ENCODE results near the gene NPIPB12. TPM values are rescaled to one million over a fixed set of nuclear protein-coding genes. Genes with fewer than 3 reads are reported as not detected.
"Not testable (repeated sequence)": the region's sequence is repeated elsewhere in the genome, so short reads cannot be mapped to it uniquely, and the experiment has no call there.

NPIPB12 gene
- total RNA-seq, 2 donors from 2014 or later = 16.5 to 47.2 TPM

- DNase-seq; H3K36me3 ChIP-seq (replicated peaks in 1 of 2; ENCODE audit: insufficient read depth in 1 of 2, low read depth in 2 of 2); H3K27ac ChIP-seq; H3K4me1 ChIP-seq; H3K4me3 ChIP-seq; intact Hi-C loops (cut with DNase I); H3K9me3 ChIP-seq; H3K27me3 ChIP-seq: not testable (repeated sequence)
- WGBS, 2 donors = no CpG with 5 or more reads among the region's 29 CpGs
- peak; percentile 53 for ATAC-seq
Observed at GRCh38 chr16:29454828-29455227, 51.4 kb downstream of the NPIPB12 start.

DNA sequence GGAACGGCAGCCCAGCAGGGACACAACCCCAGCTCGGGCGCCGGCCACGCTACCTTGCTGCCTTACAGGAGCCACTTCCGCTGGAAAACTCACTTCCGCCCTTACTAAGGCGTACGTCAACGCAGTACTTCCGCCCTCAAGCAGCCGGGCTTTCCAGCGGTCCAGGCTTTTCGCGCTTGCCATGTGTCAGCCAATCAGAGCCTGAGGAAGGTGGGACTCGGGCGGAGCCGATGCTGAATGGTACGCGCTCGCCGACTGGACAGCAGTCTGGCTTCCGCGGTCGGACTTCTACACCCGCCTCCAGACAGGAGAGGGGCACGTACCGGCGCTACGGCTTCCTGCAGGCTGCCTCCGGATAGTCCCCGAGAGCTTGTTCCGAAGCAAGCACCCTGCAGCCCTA lies 51.9 kb downstream of the NPIPB12 start, which contains the start of the genes BOLA2 and SLX1B:
Gene BOLA2, minus strand, starts transcription at position 83 of the 400 bp plus-strand sequence. CDS start 98 bp downstream, outside the sequence.
Gene SLX1B, plus strand, starts transcription at position 265 of the 400 bp plus-strand sequence.
- H3K27me3 ChIP-seq; H3K27ac ChIP-seq; intact Hi-C loops (cut with DNase I); H3K4me3 ChIP-seq; H3K9me3 ChIP-seq; H3K36me3 ChIP-seq (replicated peaks in 1 of 2; ENCODE audit: insufficient read depth in 1 of 2, low read depth in 2 of 2); DNase-seq; H3K4me1 ChIP-seq: not testable (repeated sequence)
- peak; percentile 95 for ATAC-seq
- no CpG with 5 or more reads among the region's 33 CpGs for WGBS, 2 donors

- peak; percentile 23 for ATAC-seq
Observed at GRCh38 chr16:29453754-29454153, 52.5 kb downstream of the NPIPB12 start.

More at GRCh38 chr16:29453754-29454153, 52.5 kb downstream of the NPIPB12 start:
- H3K4me1 ChIP-seq; intact Hi-C loops (cut with DNase I); DNase-seq; H3K36me3 ChIP-seq (replicated peaks in 1 of 2; ENCODE audit: insufficient read depth in 1 of 2, low read depth in 2 of 2); H3K27ac ChIP-seq; H3K9me3 ChIP-seq; H3K27me3 ChIP-seq; H3K4me3 ChIP-seq: not testable (repeated sequence)
- no CpG with 5 or more reads among the region's 21 CpGs for WGBS, 2 donors

Small RNA genes within 50 kb of the gene (small RNA-seq; reads per million reads assigned to genes)
- not detected for gene AC133555.2

Other genes starting within 250 kb of the NPIPB12 start
- gene NPIPB11, start 99.7 kb downstream of the NPIPB12 start, total RNA-seq = 1 to 10 TPM in 1 of 2 donors, under 1 TPM in 1; 0.78 to 1.6 TPM
- gene BOLA2, start 52.1 kb downstream of the NPIPB12 start, total RNA-seq = 10 to 100 TPM in 1 of 2 donors, 1 to 10 TPM in 1; 5.2 to 16.2 TPM
- gene SLX1B, start 51.9 kb downstream of the NPIPB12 start, total RNA-seq = 10 to 100 TPM; 20.8 to 52.7 TPM
- gene SULT1A4, start 46.5 kb downstream of the NPIPB12 start, total RNA-seq = 1 to 10 TPM; 1.8 to 6.3 TPM
- 1 to 10 TPM; 1.3 to 2.0 TPM for gene SPN, start 156.8 kb upstream of the NPIPB12 start, total RNA-seq
- 10 to 100 TPM; 28.0 to 30.3 TPM for gene QPRT, start 172.8 kb upstream of the NPIPB12 start, total RNA-seq
- under 1 TPM; 0.33 to 0.52 TPM for gene C16orf54, start 239.6 kb upstream of the NPIPB12 start, total RNA-seq